ENCODE results near the gene MYCN.

DNA sequence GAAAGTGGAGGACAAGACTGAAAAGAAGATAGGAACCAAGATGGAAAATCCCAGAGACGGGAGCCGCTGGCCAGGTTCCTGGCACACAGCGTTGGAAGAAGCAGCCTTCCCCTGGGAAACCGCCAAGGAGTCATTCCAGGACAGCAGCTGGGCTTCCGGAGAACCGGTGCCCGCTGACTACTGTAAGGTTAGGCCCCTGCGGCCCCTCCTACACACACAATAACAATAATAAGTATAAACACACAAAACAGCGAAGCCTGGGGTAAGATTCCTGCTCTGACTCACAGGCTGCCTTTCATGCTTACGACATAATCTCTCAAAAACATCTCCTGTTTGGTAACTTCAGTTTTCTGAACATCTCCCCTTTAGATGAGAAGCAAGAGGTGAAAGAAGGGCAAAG is 28.1 kb upstream of the MYCN start:
- TF ChIP-seq, protein P1, sequence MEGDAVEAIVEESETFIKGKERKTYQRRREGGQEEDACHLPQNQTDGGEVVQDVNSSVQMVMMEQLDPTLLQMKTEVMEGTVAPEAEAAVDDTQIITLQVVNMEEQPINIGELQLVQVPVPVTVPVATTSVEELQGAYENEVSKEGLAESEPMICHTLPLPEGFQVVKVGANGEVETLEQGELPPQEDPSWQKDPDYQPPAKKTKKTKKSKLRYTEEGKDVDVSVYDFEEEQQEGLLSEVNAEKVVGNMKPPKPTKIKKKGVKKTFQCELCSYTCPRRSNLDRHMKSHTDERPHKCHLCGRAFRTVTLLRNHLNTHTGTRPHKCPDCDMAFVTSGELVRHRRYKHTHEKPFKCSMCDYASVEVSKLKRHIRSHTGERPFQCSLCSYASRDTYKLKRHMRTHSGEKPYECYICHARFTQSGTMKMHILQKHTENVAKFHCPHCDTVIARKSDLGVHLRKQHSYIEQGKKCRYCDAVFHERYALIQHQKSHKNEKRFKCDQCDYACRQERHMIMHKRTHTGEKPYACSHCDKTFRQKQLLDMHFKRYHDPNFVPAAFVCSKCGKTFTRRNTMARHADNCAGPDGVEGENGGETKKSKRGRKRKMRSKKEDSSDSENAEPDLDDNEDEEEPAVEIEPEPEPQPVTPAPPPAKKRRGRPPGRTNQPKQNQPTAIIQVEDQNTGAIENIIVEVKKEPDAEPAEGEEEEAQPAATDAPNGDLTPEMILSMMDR (IDR thresholded peaks at IDR 0.05) = no peak
- TF ChIP-seq POLR2A (IDR thresholded peaks at IDR 0.05) = no peak
